Gastroesophageal sphincter (tissue), 3 donors: ENCODE measurements around the gene C1orf167.

ENCODE experiments used
- EP300 ChIP-seq: sonication (generic); formaldehyde crosslinking; IDR thresholded peaks from one replicate; pipeline ENCODE4 v1.6.1; 2017; ENCODE audit warnings: antibody characterized with exemption, mild to moderate bottlenecking
- POLR2A ChIP-seq, 2 donors: fragments of 450-650 bp; IDR thresholded peaks; one replicate each; pipeline ENCODE4 v1.6.1; 2017; ENCODE audit warnings: antibody characterized with exemption in 2 of 2, mild to moderate bottlenecking in 2 of 2, moderate library complexity in 1 of 2
- POLR2AphosphoS5 ChIP-seq: sonication (generic); formaldehyde crosslinking; IDR thresholded peaks from one replicate; pipeline ENCODE4 v1.6.1; 2017; ENCODE audit warnings: antibody characterized with exemption
- TF ChIP-seq, protein P1 (sequence below), 4 experiments: fragments of 200-600 bp in 2 of 4; fragments of 450-650 bp in 2 of 4; sonication (generic) in 1 of 4; IDR thresholded peaks; one replicate each; pipeline ENCODE4 v1.5.1; 2017 to 2019; ENCODE audit warnings: antibody characterized with exemption in 4 of 4, mild to moderate bottlenecking in 2 of 4, moderate library complexity in 2 of 4

DNA sequence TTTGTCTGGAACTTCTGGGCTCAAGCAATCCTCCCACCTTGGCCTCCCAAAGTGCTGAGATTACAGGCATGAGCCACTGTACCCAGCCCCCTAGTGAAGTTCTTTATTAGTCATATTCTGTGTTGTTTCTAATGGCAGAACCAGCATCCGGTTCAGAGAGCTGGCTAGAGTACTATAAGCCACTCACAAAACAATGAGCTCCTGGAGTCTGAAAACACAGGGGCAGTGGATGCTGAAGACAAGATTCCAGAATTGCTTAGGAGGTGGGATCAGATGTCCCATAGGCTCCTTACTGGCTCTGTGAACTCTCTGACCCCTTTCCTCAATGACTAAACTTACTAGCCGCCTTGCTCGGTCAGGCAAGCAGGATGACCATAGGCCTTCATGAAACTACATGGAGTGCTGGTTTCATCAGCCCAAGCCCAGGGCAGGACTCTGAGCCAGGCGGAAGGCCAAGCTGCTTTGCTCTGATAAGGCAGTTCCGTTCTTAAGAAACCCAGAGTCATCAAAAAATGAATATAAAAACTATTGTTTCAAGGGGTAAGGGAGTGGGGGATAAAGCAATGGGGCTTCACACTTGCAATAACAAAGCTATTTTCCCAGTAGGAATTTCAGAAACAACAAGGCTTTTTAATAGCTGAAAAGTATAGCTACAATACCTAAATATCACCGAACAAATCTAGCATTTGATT lies 35.7 kb downstream of the C1orf167 start:
- TF ChIP-seq, protein P1, sequence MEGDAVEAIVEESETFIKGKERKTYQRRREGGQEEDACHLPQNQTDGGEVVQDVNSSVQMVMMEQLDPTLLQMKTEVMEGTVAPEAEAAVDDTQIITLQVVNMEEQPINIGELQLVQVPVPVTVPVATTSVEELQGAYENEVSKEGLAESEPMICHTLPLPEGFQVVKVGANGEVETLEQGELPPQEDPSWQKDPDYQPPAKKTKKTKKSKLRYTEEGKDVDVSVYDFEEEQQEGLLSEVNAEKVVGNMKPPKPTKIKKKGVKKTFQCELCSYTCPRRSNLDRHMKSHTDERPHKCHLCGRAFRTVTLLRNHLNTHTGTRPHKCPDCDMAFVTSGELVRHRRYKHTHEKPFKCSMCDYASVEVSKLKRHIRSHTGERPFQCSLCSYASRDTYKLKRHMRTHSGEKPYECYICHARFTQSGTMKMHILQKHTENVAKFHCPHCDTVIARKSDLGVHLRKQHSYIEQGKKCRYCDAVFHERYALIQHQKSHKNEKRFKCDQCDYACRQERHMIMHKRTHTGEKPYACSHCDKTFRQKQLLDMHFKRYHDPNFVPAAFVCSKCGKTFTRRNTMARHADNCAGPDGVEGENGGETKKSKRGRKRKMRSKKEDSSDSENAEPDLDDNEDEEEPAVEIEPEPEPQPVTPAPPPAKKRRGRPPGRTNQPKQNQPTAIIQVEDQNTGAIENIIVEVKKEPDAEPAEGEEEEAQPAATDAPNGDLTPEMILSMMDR (IDR thresholded peaks at IDR 0.05), result no peak
- TF ChIP-seq POLR2A (IDR thresholded peaks at IDR 0.05), result no peak
- no peak for TF ChIP-seq EP300
- TF ChIP-seq POLR2AphosphoS5, result no peak
